ENCODE measurements around the gene SSX2B.
"Not testable (repeated sequence)": the region's sequence is repeated elsewhere in the genome, so short reads cannot be mapped to it uniquely, and the experiment has no call there.

Gene SSX2B

GRCh38 chrX:52750952-52751351 lies at the start of gene SSX2B:
Gene SSX2B, plus strand, starts transcription at chrX:52751252. Its CDS starts 1,429 bp downstream, at chrX:52752681.
- DNase-seq = not testable (repeated sequence)

DNA sequence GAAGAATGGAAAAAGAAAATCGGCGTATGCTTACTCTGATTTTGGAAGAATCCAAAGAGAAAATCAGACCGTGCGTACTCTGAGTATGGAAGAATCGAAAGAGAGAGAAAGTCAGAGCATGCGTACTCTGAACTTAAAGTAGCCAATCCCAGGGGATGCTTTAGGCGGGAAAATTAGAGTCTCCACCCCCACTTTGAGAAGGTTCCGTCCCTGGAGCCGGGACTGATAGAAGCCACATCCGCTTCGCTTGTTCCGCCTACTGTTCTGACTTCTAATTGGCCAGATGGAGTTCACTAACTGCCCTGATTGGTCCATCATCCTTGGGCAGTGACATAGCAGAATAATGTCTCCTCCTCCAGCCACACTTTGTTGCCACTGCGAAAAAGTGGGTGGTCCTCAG lies 44.0 kb upstream of the SSX2B start, which contains the start of gene SSX2:
TSS of gene SSX2 (minus strand) at position 101 of the 400 bp plus-strand sequence. CDS start 1,429 bp downstream, outside the sequence.
- DNase-seq = not testable (repeated sequence)

DNA sequence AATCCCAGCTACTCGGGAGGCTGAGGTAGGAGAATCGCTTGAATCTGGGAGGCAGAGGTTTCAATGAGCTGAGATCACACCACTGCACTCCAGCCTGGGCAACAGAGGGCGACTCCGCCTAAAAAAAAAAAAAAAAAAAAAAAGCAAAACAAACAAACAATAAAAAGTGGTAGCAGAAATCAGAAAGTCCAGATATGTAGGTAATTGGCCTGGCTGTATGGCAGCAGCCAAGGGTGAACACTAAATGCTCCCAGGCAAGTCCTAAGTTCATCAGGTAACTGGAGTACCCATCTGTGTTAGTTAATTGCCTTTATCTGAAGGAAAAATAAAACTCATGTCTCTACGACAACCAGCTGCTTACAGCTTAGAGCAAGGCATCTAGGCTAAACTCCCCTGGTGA lies 14.9 kb downstream of the SSX2B start:
- DNase-seq = not testable (repeated sequence)

DNA sequence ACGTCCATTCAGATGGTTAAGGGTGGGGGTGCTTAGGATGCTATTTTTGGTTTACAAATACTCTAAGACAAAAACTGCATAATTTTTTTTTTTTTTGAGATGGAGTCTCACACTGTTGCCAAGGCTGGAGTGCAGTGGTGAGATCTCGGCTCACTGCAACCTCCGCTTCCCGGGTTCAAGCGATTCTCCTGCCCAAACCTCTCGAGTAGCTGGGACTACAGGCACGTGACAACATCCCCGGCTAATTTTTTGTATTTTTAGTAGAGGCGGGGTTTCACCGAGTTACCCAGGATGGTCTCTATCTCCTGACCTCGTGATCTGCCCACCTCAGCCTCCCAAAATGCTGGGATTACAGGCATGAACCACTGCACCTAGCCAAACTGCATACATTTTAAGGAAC lies 22.5 kb downstream of the SSX2B start:
- not testable (repeated sequence) for DNase-seq

- DNase-seq = not testable (repeated sequence)
Observed at GRCh38 chrX:52797327-52797726, 46.3 kb downstream of the SSX2B start, which contains the start of gene SPANXN5. Gene SPANXN5, minus strand, starts transcription at chrX:52797427. Its CDS starts 79 bp downstream, at chrX:52797348.

DNA sequence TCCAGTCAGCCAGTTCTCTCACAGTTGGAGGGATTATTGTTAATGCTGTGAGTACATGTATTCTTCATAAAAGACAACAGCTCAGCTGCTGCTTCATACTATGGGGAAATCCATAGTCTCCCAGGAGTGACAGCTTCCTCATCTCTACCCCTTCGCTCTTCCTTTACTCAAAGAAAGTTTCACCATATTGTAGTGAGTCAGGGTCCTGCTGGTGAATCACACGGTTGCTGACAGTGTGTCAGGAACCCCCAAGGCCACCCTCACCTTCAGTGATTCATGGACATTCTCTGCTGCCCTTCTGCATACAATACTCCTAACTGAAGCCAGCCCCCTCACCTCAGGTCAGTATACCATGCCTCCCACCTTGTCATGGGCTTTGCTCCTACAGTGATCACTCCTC lies 53.8 kb downstream of the SSX2B start:
- not testable (repeated sequence) for DNase-seq

Data from AML-193 (cell line).